Thoracic aorta (tissue), 2 donors: ENCODE results near the gene ARF3. TPM values are rescaled to one million over a fixed set of nuclear protein-coding genes. Genes with fewer than 3 reads are reported as not detected.
A peak's percentile ranks its signal among the peaks of the same experiment; 100 is the strongest.

Experiments used
- ATAC-seq: fragments of 150-250 bp; one replicate; pipeline ENCODE4 v1.8.0; 2017; ENCODE audit warnings: low read depth; ENCODE audit not compliant: insufficient number of reproducible peaks, low FRiP score
- DNase-seq: peaks from one replicate; pipeline ENCODE4 v3.0.0-alpha.2; 2020; ENCODE audit warnings: low spot score
- H3K27ac ChIP-seq, 2 donors: fragments of 200-600 bp; sonication (generic); 1 replicate in 1 of 2; 2 replicates in 1 of 2; pipeline ENCODE4 v1.5.1; 2016; ENCODE audit warnings: mild to moderate bottlenecking in 2 of 2, moderate library complexity in 2 of 2
- H3K27me3 ChIP-seq: fragments of 200-600 bp; sonication (generic); replicated peaks from 2 replicates; pipeline ENCODE4 v1.6.0; 2016; ENCODE audit warnings: mild to moderate bottlenecking; ENCODE audit not compliant: insufficient read depth
- H3K36me3 ChIP-seq: fragments of 200-600 bp; sonication (generic); one replicate; pipeline ENCODE4 v1.5.1; 2016
- H3K4me1 ChIP-seq, 2 donors: fragments of 200-600 bp; sonication (generic); 1 replicate in 1 of 2; 2 replicates in 1 of 2; pipeline versions ENCODE4 v1.5.1 to v1.6.0; 2016; ENCODE audit warnings: low read depth in 2 of 2, mild to moderate bottlenecking in 1 of 2; ENCODE audit not compliant: control insufficient read depth in 1 of 2
- H3K4me3 ChIP-seq: fragments of 200-600 bp; sonication (generic); 2 replicates; pipeline ENCODE4 v1.5.1; 2016; ENCODE audit warnings: mild to moderate bottlenecking
- H3K9me3 ChIP-seq: fragments of 200-600 bp; sonication (generic); 2 replicates; pipeline ENCODE4 v1.5.1; 2016
- CTCF ChIP-seq: fragments of 200-600 bp; sonication (generic); IDR thresholded peaks from one replicate; pipeline ENCODE4 v1.5.1; 2019; ENCODE audit warnings: antibody characterized with exemption
- total RNA-seq, 2 donors: library from RNA; depleted of rRNA; stranded (reverse); fragments of >200 nt; gene quantifications; one replicate each; pipeline versions ENCODE4 v1.1.0 to v1.2.3, GENCODE V29; 2016

Gene ARF3
- total RNA-seq, 2 donors from 2014 or later = 63.4 to 65.8 TPM

GRCh38 chr12:48997719-48998496 lies 40.6 kb upstream of the ARF3 start:
- H3K27me3 ChIP-seq = peaks cover 10% of the 10 kb centered on the region
- no peak for TF ChIP-seq CTCF
- DNase-seq = no peak
- no peak overlapping the region for H3K27ac ChIP-seq
- H3K9me3 ChIP-seq = no peaks in the 10 kb centered on the region
- peaks cover 28 to 40% of the 10 kb centered on the region in 2 donors for H3K4me1 ChIP-seq
- peaks cover 7% of the 10 kb centered on the region for H3K36me3 ChIP-seq
- peak overlapping the region; percentile 68 for H3K4me3 ChIP-seq
- ATAC-seq = no peak

DNA sequence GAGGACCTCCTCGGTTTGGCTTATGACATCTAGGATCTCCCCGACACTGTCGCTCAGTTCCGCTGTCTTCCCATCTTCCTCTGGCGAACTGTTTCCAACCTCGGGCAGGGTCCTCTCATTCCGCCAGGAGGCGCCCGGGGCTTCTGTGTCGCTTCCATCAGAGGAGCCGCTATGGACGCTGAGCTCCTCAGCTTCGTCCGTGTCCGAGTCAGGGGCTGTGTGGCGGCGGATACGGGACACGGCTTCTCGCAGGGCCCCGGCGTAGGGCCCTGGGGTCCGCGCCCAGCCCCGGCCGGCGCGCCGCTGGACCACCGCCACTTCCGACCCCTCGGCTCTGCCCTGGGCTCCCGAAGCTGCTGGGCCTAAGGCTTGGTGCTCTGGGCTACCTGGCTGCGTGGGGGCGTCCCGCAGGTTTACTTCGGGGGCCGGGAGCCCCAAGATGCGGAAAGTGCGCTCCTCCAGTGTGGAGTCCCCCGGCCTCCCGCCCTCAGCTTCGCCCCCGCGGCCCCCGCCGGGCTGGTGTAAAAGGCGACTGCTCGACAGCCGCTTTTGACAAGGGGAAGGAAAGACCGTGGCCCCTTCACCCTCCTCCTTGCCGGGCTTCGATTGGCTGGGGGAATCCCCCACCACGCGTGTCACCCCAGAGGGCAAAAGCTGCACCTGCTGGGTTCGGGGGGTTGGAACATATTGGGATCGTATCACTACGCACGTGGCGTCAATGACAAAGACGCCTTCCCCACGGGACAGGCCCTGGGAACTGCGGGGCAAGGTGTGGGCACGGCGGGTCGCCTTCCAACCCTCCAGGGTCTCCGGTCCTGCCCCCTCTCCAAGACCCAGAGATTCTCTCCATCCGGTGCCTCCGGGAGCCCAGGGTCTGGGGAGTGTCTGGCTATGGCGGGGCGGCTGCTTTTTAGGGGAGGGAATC lies 39.8 kb upstream of the ARF3 start:
- peaks cover 10% of the 10 kb centered on the region for H3K27me3 ChIP-seq
- no peaks in the 10 kb centered on the region for H3K9me3 ChIP-seq
- H3K27ac ChIP-seq = no peak overlapping the region
- H3K4me3 ChIP-seq = peak overlapping the region; percentile 68
- H3K4me1 ChIP-seq = peaks cover 28 to 40% of the 10 kb centered on the region in 2 donors
- DNase-seq (no peak), ATAC-seq (no peak)
- no peaks in the 10 kb centered on the region for H3K36me3 ChIP-seq
- peak; percentile 74 for TF ChIP-seq CTCF

DNA sequence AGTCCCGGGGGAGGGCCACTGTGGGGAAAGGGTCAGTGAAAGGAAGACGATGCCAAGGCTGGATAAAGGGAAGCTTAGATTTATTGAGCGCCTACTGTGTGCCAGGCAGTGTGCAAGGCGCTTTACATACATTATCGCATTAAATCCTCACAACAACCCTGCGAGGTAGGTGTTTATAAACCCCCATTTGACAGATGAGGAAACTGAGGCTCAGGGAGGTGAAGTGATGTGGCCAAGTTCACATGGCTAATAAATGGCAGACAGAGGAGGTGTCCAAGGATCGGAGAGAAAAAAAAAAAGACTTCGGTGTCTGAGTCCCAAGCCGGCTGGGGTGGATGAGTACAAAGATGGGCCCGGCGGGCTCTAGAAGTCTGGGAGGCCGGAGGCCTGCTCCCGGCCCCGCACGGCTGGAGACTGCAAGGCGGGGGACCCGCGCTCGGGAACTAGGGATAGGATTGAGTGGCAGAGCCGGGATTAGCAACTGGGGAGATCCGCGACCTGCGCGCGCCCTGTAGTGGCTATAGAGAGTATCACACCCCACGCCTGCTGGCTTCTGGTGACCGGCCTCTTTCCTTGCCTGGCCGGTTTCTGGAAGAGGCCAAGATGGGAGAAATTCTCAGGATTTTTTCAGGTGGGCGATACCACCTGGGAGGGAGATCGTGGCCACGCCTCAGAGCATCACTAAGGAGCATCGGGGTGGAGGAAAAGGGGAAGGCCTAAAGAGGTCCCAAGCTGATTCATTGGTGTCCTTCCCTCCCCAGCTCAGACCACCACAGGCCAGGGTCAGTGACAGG lies 38.0 kb upstream of the ARF3 start:
- peak; percentile 53 for ATAC-seq
- H3K27me3 ChIP-seq = peaks cover 6% of the 10 kb centered on the region
- H3K36me3 ChIP-seq = no peaks in the 10 kb centered on the region
- peak overlapping the region; percentile 64 for H3K4me3 ChIP-seq
- H3K27ac ChIP-seq = no peak overlapping the region
- H3K9me3 ChIP-seq = no peaks in the 10 kb centered on the region
- H3K4me1 ChIP-seq = peaks cover 27 to 39% of the 10 kb centered on the region in 2 donors
- DNase-seq = no peak
- peak; percentile 91 for TF ChIP-seq CTCF

DNA sequence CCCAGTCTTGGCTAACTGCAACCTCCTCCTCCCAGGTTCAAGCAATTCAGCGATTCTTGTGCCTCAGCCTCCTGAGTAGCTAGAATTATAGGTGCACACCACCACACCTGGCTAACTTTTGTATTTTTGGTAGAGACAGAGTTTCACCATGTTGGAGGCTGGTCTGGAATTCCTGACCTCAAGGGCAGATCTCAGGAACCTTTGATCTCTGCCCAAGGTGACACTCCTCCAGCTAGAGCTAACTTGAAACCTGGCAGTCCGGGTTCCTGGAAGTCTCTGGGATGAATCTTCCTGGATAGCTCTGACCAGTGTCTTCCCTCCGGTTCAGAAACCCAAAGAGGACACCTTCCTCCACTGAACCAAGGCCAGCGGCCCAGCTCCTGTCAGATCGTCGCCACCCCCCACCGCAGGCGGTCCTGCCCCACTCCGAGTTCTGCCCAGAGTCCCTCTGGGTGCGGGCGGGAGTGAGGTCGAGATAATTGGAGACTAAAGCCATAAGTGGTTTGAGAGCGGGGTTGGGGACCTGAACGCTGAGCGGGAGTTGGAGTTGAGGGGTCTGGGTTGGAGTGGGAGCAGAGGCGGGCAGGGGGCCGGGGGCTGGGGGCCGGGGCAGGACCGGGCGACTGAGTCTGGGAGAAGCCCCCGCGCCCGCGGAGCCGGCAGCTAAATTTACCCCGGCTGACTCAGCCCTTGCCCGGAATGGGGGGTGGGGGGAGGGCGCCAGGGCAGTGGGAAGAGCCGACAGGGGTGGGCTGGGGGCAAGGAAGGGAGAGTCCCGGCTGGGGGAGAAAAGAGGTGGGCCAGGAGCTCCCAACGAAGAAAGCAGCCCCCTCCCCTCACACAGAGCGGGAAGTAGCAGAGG lies 37.2 kb upstream of the ARF3 start:
- no peak for DNase-seq
- no peak for ATAC-seq
- peaks cover 4% of the 10 kb centered on the region for H3K27me3 ChIP-seq
- no peak overlapping the region for H3K27ac ChIP-seq
- peaks cover 19 to 30% of the 10 kb centered on the region in 2 donors for H3K4me1 ChIP-seq
- no peaks in the 10 kb centered on the region for H3K9me3 ChIP-seq
- H3K36me3 ChIP-seq = no peaks in the 10 kb centered on the region
- H3K4me3 ChIP-seq = no peak overlapping the region
- no peak for TF ChIP-seq CTCF
